SW 1271 (cell line): Measurements from ENCODE around the gene ALDH7A1.
"Not testable (repeated sequence)": the region's sequence is repeated elsewhere in the genome, so short reads cannot be mapped to it uniquely, and the experiment has no call there.

Experiments
- DNase-seq, 2 experiments: peaks; one replicate each; lab custom pipeline; 2025; lab: John Stamatoyannopoulos, UW

ALDH7A1 gene

GRCh38 chr5:126534553-126534952, 60.5 kb downstream of the ALDH7A1 start:
- DNase-seq: no peak

- no peak for DNase-seq
Observed at GRCh38 chr5:126531543-126532120, 63.4 kb downstream of the ALDH7A1 start.

GRCh38 chr5:126527892-126528291, 67.1 kb downstream of the ALDH7A1 start:
- DNase-seq: no peak

GRCh38 chr5:126527158-126527557, 67.9 kb downstream of the ALDH7A1 start:
- DNase-seq: no peak

GRCh38 chr5:126526493-126526892, 68.5 kb downstream of the ALDH7A1 start:
- DNase-seq: no peak

GRCh38 chr5:126525630-126526245, 69.3 kb downstream of the ALDH7A1 start:
- no peak for DNase-seq

- DNase-seq: no peak
Observed at GRCh38 chr5:126523818-126524510, 71.1 kb downstream of the ALDH7A1 start.

- no peak for DNase-seq
Observed at GRCh38 chr5:126521130-126521529, 73.9 kb downstream of the ALDH7A1 start.

- no peak for DNase-seq
Observed at GRCh38 chr5:126520593-126520953, 74.4 kb downstream of the ALDH7A1 start.

GRCh38 chr5:126519637-126520592, 75.1 kb downstream of the ALDH7A1 start:
- DNase-seq: no peak

GRCh38 chr5:126519223-126519622, 75.8 kb downstream of the ALDH7A1 start:
- DNase-seq: not testable (repeated sequence)

- DNase-seq: no peak
Observed at GRCh38 chr5:126516852-126517251, 78.2 kb downstream of the ALDH7A1 start.

GRCh38 chr5:126516133-126516532, 78.9 kb downstream of the ALDH7A1 start:
- DNase-seq: no peak

- DNase-seq: no peak
Observed at GRCh38 chr5:126515337-126515736, 79.7 kb downstream of the ALDH7A1 start.

GRCh38 chr5:126514558-126515141, 80.4 kb downstream of the ALDH7A1 start:
- no peak for DNase-seq

GRCh38 chr5:126514131-126514557, 80.9 kb downstream of the ALDH7A1 start:
- no peak for DNase-seq

GRCh38 chr5:126513703-126514102, 81.3 kb downstream of the ALDH7A1 start:
- DNase-seq: no peak

- no peak for DNase-seq
Observed at GRCh38 chr5:126513302-126513701, 81.7 kb downstream of the ALDH7A1 start.

- DNase-seq: no peak
Observed at GRCh38 chr5:126512451-126512850, 82.6 kb downstream of the ALDH7A1 start.

GRCh38 chr5:126511961-126512360, 83.1 kb downstream of the ALDH7A1 start:
- no peak for DNase-seq

- DNase-seq: no peak
Observed at GRCh38 chr5:126509339-126509738, 85.7 kb downstream of the ALDH7A1 start.

GRCh38 chr5:126508962-126509279, 86.1 kb downstream of the ALDH7A1 start:
- DNase-seq: peak in 1 of 2 experiments; percentile 18
